Ishikawa (cell line): ENCODE data around the gene FOXA2.

ENCODE experiments used
- CEBPB ChIP-seq: IDR thresholded peaks from 2 replicates; pipeline ENCODE4 v1.6.1; 2012
- CREB1 ChIP-seq: IDR thresholded peaks from 2 replicates; pipeline ENCODE4 v1.6.1; 2012; ENCODE audit warnings: low read depth
- EP300 ChIP-seq: IDR thresholded peaks from 2 replicates; pipeline ENCODE4 v1.6.1; 2012; ENCODE audit warnings: borderline replicate concordance
- FOXM1 ChIP-seq: IDR thresholded peaks from 2 replicates; pipeline ENCODE4 v1.6.1; 2012; ENCODE audit warnings: low read depth, borderline replicate concordance
- MAX ChIP-seq: IDR thresholded peaks from 2 replicates; pipeline ENCODE4 v1.6.1; 2012
- RAD21 ChIP-seq: IDR thresholded peaks from 2 replicates; pipeline ENCODE4 v1.6.1; 2012; ENCODE audit warnings: low read depth
- REST ChIP-seq: IDR thresholded peaks from 2 replicates; pipeline ENCODE4 v1.6.1; 2012; ENCODE audit warnings: low read depth, mild to moderate bottlenecking
- TAF1 ChIP-seq: IDR thresholded peaks from 2 replicates; pipeline ENCODE4 v1.6.1; 2012; ENCODE audit warnings: low read depth, mild to moderate bottlenecking
- TCF12 ChIP-seq: IDR thresholded peaks from 2 replicates; pipeline ENCODE4 v1.6.1; 2012; ENCODE audit warnings: low read depth
- TEAD4 ChIP-seq: IDR thresholded peaks from 2 replicates; pipeline ENCODE4 v1.6.1; 2012
- USF1 ChIP-seq: IDR thresholded peaks from 2 replicates; pipeline ENCODE4 v1.6.1; 2012

- TF ChIP-seq USF1 = no peak
- no peak for TF ChIP-seq REST
- TF ChIP-seq MAX = no peak
- TF ChIP-seq CEBPB = no peak
- no peak for TF ChIP-seq RAD21
- no peak for TF ChIP-seq CREB1
- no peak for TF ChIP-seq TAF1
- TF ChIP-seq TCF12 = no peak
- no peak for TF ChIP-seq EP300
- TF ChIP-seq TEAD4 = no peak
- no peak for TF ChIP-seq FOXM1
Observed at GRCh38 chr20:22561965-22562577, 22.3 kb downstream of the FOXA2 start.
